Thyroid gland (tissue), 4 donors: ENCODE results near the gene KLKB1. TPM values are rescaled to one million over a fixed set of nuclear protein-coding genes. Genes with fewer than 3 reads are reported as not detected.
"Not testable (repeated sequence)": the region's sequence is repeated elsewhere in the genome, so short reads cannot be mapped to it uniquely, and the experiment has no call there.

Experiments used
- DNase-seq, 2 donors: peaks; one replicate each; pipeline ENCODE4 v3.0.0-alpha.2; 2019
- H3K27ac ChIP-seq, 3 donors: fragments of 200-600 bp; sonication (generic); 1 replicate in 2 of 3; 2 replicates in 1 of 3; pipeline ENCODE4 v1.5.1; 2016 to 2019; ENCODE audit warnings: mild to moderate bottlenecking in 1 of 3, moderate library complexity in 1 of 3
- H3K27me3 ChIP-seq: fragments of 200-600 bp; sonication (generic); one replicate; pipeline ENCODE4 v1.5.1; 2019
- H3K36me3 ChIP-seq, 2 donors: fragments of 200-600 bp; sonication (generic); one replicate each; pipeline ENCODE4 v1.5.1; 2016 to 2019
- H3K4me1 ChIP-seq, 2 donors: fragments of 200-600 bp; sonication (generic); one replicate each; pipeline ENCODE4 v1.5.1; 2017 to 2019
- H3K4me3 ChIP-seq, 3 donors: fragments of 200-600 bp; sonication (generic); replicated peaks in 1 of 3; 1 replicate in 2 of 3; 2 replicates in 1 of 3; pipeline ENCODE4 v1.5.1; 2016; ENCODE audit warnings: mild to moderate bottlenecking in 1 of 3
- H3K9me3 ChIP-seq: fragments of 200-600 bp; sonication (generic); one replicate; pipeline ENCODE4 v1.5.1; 2017
- CTCF ChIP-seq, 6 experiments: fragments of 200-600 bp in 3 of 6; fragments of 450-650 bp in 3 of 6; sonication (generic) in 3 of 6; IDR thresholded peaks; one replicate each; pipeline ENCODE4 v1.5.1; 2016 to 2019; ENCODE audit warnings: antibody characterized with exemption in 6 of 6, mild to moderate bottlenecking in 2 of 6, inconsistent platforms in 1 of 6, moderate library complexity in 1 of 6
- POLR2A ChIP-seq, 2 donors: fragments of 450-650 bp; IDR thresholded peaks; one replicate each; pipeline ENCODE4 v1.6.1; 2017; ENCODE audit warnings: antibody characterized with exemption in 2 of 2, mild to moderate bottlenecking in 2 of 2, moderate library complexity in 1 of 2
- WGBS, 2 donors: methylation state at CpG; one replicate each; pipeline ENCODE4 v1.1.5; 2017; 5-methylcytosine and 5-hydroxymethylcytosine counted together
- intact Hi-C: fragments of 100-400 bp; cut with DNase I; formaldehyde crosslinking; loops from one replicate; pipeline ENCODE4 v1.15.1; 2023
- total RNA-seq, 4 donors: library from RNA; depleted of rRNA; stranded (reverse); fragments of >200 nt; gene quantifications; one replicate each; pipeline ENCODE4 v1.2.3, GENCODE V29; 2016

KLKB1 gene
- total RNA-seq, 4 donors from 2014 or later: 1.2 to 11.8 (median 2.3) TPM; not detected in 1

- 88 to 93% methylated on average over 7 of the region's 7 CpGs for WGBS, 2 donors
- H3K27me3 ChIP-seq: no peaks in the 10 kb centered on the region
- no peaks in the 10 kb centered on the region for H3K9me3 ChIP-seq
- H3K4me3 ChIP-seq: no peak overlapping the region
- H3K36me3 ChIP-seq: no peaks in the 10 kb centered on the region
- intact Hi-C loops: no loop called here
- no peak overlapping the region for H3K27ac ChIP-seq
- DNase-seq: no peak
- no peaks in the 10 kb centered on the region for H3K4me1 ChIP-seq
- no peak for TF ChIP-seq CTCF (IDR thresholded peaks at IDR 0.05)
- TF ChIP-seq POLR2A (IDR thresholded peaks at IDR 0.05): no peak
Observed at GRCh38 chr4:186240452-186240847, 13.1 kb downstream of the KLKB1 start.

- TF ChIP-seq CTCF (IDR thresholded peaks at IDR 0.05): no peak
- TF ChIP-seq POLR2A (IDR thresholded peaks at IDR 0.05): no peak
- Histone ChIP-seq H3K4me3 (no peak overlapping the region), H3K4me1 (no peaks in the 10 kb centered on the region), H3K27ac (no peak overlapping the region), H3K27me3 (no peaks in the 10 kb centered on the region), H3K36me3 (no peaks in the 10 kb centered on the region), H3K9me3 (no peaks in the 10 kb centered on the region)
- WGBS, 2 donors: 80 to 86% methylated on average over 7 of the region's 7 CpGs
- no peak for DNase-seq
- intact Hi-C loops: no loop called here
Observed at GRCh38 chr4:186240848-186241491, 13.7 kb downstream of the KLKB1 start.

GRCh38 chr4:186241616-186242015 is 14.3 kb downstream of the KLKB1 start:
- no peak overlapping the region for H3K4me3 ChIP-seq
- no peak for DNase-seq
- 90 to 91% methylated on average over 4 of the region's 4 CpGs for WGBS, 2 donors
- no peaks in the 10 kb centered on the region for H3K36me3 ChIP-seq
- H3K4me1 ChIP-seq: no peaks in the 10 kb centered on the region
- no peak for TF ChIP-seq POLR2A (IDR thresholded peaks at IDR 0.05)
- TF ChIP-seq CTCF (IDR thresholded peaks at IDR 0.05): no peak
- intact Hi-C loops: no loop called here
- H3K27me3 ChIP-seq: no peaks in the 10 kb centered on the region
- H3K9me3 ChIP-seq: no peaks in the 10 kb centered on the region
- no peak overlapping the region for H3K27ac ChIP-seq

- H3K9me3 ChIP-seq, H3K27me3 ChIP-seq, H3K4me3 ChIP-seq, H3K4me1 ChIP-seq, H3K27ac ChIP-seq, DNase-seq, H3K36me3 ChIP-seq, intact Hi-C loops: not testable (repeated sequence)
- WGBS, 2 donors: 72 to 89% methylated on average over 10 of the region's 10 CpGs
Observed at GRCh38 chr4:186242031-186242430, 14.7 kb downstream of the KLKB1 start.

- Histone ChIP-seq H3K27me3 (no peaks in the 10 kb centered on the region), H3K9me3 (no peaks in the 10 kb centered on the region), H3K36me3 (no peaks in the 10 kb centered on the region), H3K27ac (no peak overlapping the region), H3K4me3 (no peak overlapping the region), H3K4me1 (no peaks in the 10 kb centered on the region)
- no peak for DNase-seq
- WGBS, 2 donors: 68 to 80% methylated on average over 2 of the region's 2 CpGs
- TF ChIP-seq POLR2A (IDR thresholded peaks at IDR 0.05) (no peak), CTCF (IDR thresholded peaks at IDR 0.05) (no peak)
- intact Hi-C loops: no loop called here
Observed at GRCh38 chr4:186243331-186243730, 16.0 kb downstream of the KLKB1 start.
